Cerebellar nuclear complex (tissue), 1 donor: Measurements from ENCODE around the gene BICRA.
"Not testable (repeated sequence)": the region's sequence is repeated elsewhere in the genome, so short reads cannot be mapped to it uniquely, and the experiment has no call there.

ENCODE experiments used
- DNase-seq, 2 experiments: peaks; one replicate each; lab custom pipeline; 2025; lab: John Stamatoyannopoulos, UW

The BICRA gene

DNA sequence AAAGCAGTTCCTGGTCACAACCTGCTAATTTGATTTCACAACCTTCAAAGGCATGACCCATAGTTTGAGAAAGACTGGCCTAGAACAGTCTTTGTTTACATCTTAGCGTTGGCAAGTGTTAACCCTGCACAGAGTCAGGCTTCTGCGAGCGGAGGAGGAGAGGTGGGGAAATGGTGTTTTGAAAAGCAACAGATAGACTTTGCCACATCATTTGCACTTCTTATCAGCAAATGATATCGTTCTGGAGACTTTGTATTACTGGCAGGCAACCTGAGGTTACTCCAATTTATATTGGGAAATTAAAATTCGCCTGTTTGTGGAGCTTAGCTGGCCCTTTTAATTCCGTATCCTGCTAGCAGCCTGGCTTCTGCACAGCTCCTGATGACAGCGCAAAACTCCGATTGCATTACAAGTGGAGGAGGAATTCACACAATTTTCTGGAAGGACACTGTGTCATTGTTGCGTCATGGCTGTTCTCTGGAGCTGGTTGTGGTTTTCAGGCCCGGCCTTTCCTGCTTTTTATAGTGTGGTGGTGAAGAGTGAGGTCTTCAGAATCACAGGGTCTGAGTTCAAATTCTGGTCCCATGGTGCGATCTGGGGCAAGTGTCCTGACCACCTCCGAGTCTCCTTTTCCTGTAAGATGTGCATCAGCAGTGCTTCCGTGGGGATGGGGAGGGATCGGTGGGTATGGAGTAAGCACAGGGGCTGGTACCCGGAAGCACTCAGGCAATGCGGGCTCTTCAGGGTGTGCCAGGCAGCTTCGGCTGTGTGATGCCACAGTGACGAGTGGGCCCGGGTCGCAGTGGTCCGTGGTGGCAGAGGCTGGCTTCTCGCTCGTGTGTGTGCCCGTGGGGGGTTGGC lies 55.2 kb downstream of the BICRA start:
- no peak for DNase-seq

DNA sequence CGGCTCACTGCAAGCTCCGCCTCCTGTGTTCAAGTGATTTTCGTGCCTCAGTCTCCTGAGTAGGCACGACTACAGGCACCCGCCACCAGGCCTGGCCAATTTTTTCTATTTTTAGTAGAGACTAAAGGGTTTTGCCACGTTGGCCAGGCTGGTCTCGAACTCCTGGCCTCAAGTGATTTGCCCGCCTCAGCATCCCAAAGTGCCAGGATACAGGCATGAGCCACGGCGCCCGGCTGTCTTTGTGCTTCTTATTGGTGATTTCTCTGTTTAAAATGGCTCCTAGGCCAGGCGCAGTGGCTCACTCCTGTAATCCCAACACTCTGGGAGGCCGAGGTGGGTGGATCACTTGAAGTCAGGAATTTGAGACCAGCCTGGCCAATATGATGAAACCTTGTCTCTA lies 59.6 kb downstream of the BICRA start:
- not testable (repeated sequence) for DNase-seq

DNA sequence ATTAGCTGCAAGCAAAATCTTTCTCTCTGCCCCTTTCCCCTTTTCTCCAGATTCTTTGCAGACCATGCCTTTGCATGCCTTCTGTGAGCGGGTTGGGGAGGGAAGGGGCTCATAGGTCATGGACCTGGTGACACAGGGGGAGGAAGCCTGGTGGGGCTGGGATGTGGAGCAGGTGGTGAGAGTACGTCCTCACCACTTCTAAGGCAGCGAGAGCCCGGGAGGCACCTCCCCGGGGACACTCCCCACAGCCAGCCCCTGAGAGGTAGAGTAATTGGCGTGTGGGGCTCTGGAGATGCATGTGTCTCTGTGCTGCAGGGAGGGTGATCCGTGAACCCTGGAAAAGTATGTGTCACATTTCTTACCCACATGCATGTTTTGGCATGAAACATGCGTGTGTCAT lies 61.8 kb downstream of the BICRA start:
- DNase-seq: no peak

DNA sequence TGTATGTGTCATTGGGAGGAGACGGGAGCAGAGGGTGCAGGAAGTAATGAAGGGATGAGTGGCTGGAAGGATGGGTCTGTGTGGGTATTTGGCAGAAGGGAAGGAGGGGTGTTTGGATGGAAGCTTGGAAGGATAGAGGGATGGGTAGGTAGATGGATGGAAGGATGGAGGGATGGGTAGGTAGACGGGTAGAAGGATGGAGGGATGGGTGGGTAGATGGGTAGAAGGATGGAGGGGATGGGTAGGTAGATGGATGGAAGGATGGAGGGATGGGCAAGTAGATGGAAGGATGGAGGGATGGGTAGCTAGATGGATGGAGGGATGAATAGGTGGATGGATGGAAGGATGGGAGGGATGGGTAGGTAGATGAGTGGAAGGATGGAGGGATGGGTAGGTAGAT lies 62.6 kb downstream of the BICRA start:
- DNase-seq: no peak

DNA sequence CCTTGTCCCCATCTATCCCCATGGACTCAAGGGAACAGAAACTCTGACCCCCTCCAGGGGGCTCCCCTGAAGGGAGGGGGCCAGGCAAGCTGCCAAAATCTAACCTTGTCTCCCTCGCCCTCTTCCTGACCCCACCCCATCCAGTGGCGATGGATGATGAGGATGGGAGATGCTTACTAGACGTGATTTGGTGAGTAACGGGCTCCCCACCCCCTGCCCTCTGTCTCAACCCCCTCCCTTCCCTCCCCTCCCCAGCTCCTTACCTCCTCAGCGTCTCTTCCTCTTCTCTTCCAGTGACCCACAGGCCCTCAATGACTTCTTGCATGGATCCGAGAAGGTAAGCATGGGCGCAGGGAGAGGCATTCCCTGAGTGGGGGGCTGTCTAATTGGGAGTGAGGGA lies 64.5 kb downstream of the BICRA start:
- no peak for DNase-seq

DNA sequence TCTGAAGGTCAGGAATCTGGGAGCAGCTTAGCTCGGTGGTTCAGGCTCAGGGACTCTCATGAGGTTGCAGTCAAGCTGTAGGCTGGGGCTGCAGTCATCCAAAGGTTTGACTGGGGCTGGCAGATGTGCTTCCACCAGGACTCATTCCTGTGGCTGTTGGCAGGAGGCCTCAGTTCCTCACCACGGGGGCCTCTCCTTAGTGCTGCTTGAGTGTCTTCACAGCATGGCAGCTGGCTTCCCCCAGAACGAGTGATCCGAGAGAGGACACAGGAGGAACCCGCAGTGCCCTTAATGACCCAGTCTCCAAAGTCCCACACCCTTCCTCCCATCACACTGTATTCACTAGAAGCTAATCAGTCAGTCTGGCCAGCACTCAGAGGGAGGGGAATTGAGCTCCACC lies 65.6 kb downstream of the BICRA start:
- no peak for DNase-seq

DNA sequence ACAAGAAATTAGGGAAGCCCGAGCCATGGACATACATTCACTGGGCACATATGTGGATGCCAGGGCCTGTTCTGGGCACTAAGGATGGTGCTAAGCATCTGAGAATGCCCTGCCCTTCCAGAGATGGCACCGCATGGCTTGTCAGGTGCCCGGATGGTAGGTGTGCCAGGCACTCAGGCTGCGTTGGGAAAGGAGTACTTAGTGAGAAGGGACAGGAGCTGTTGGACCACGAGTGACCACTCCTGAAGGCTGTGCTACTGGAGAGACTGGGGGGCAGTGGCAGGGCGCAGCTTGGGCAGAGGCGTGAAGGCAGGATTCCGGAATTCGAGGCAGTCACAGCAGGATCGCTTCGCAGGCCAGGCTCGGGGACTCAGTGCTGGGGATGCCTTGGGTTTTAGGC lies 66.3 kb downstream of the BICRA start:
- DNase-seq: no peak

DNA sequence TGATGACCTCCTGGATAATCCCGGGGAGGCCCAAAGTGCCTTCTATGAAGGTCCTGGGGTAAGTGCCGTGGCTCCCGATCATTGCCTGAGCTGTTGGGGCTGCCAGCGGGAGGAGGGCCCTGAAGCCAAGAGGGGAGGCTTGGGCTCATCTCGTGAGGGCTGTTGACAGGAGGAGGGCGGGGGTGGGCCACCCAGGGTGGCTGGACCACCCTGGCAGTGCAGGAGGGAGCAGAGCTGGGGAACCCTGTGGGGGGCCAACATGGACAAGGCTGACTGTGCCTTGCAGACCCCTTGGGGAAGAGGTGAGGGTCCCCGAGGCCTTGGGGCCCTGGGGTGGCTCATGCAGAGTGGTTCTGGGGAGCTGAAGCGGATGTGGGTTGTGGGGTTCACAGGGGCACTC lies 66.9 kb downstream of the BICRA start:
- no peak for DNase-seq

DNA sequence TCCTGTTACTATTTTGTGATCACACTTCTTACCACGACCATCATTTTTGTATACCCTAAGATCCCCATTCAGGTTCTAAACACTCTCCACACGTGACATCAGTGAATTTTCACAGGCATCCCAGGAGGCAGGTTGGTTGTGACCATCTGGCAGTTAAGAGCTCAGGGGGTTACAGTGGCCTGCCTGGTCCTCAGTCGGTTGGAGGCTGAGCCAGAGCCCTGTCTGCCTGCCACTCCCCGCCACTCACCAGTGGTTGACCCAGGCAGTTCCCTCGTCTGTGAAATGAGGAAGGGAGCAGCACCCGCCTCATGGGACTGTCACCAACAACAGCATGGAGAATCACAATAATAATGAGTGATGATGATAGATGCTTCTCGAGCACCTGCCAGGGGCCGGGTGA lies 67.9 kb downstream of the BICRA start:
- DNase-seq: no peak

DNA sequence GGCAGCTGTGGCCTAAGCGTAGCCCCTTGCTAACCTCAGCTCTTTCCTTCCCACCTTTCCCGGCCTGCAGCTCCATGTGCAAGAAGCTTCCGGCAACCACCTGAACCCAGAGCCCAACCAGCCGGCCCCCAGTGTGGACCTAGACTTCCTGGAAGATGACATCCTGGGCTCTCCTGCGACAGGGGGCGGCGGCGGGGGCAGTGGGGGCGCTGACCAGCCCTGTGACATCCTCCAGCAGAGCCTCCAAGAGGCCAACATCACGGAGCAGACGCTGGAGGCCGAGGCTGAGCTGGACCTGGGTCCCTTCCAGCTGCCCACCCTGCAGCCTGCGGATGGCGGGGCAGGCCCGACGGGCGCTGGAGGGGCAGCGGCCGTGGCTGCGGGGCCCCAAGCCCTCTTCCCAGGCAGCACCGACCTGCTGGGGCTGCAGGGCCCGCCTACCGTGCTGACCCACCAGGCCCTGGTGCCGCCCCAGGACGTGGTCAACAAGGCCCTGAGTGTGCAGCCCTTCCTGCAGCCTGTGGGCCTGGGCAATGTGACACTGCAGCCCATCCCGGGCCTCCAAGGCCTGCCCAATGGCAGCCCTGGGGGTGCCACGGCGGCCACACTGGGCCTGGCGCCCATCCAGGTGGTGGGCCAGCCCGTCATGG lies 70.4 kb downstream of the BICRA start:
- no peak for DNase-seq

DNA sequence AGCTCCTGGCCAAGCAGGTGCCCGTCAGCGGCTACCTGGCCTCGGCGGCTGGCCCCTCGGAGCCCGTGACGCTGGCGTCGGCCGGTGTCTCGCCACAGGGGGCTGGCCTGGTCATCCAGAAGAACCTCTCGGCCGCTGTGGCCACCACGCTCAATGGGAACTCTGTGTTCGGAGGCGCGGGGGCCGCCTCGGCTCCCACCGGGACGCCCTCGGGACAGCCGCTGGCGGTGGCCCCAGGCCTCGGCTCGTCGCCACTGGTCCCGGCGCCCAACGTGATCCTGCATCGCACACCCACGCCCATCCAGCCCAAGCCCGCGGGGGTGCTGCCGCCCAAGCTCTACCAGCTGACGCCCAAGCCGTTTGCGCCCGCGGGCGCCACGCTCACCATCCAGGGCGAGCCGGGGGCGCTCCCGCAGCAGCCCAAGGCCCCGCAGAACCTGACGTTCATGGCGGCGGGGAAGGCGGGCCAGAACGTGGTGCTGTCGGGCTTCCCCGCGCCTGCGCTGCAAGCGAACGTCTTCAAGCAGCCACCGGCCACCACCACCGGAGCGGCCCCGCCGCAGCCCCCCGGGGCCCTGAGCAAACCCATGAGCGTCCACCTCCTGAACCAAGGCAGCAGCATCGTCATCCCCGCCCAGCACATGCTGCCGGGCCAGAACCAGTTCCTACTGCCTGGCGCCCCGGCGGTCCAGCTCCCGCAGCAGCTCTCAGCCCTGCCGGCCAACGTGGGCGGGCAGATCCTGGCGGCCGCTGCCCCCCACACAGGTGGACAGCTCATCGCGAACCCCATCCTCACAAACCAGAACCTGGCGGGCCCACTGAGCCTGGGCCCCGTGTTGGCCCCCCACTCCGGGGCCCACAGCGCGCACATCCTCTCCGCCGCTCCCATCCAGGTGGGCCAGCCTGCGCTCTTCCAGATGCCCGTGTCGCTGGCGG lies 71.3 kb downstream of the BICRA start:
- no peak for DNase-seq

DNA sequence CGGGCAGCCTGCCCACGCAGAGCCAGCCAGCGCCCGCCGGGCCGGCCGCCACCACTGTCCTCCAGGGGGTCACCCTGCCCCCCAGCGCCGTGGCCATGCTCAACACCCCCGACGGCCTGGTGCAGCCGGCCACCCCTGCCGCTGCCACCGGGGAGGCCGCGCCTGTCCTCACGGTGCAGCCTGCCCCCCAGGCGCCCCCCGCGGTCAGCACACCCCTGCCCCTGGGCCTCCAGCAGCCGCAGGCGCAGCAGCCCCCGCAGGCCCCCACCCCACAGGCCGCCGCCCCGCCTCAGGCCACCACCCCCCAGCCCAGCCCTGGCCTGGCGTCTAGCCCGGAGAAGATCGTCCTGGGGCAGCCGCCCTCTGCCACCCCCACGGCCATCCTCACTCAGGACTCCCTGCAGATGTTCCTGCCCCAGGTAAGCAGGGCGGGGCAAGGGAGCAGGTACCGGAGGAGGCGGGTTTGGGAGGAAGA lies 72.0 kb downstream of the BICRA start:
- DNase-seq: no peak

DNA sequence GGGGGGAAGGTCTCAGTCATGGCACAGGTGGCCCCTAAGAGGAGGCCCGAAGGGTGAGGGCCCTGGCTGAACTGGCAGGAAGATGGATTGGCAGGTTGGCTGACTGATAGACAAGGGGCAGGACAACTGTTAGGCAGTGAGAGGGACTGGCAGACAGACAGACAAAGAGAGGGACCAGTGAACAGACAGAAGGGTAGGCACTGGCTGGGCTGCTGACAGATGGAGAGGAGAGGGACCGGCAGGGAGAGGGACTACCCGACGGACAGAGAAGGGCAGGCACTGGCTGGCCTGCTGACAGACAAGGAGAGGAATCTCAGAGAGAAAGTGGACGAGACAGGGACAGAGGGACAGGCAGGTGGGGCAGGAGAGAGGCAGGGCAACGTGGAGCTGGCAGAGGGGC lies 72.5 kb downstream of the BICRA start:
- DNase-seq: no peak

DNA sequence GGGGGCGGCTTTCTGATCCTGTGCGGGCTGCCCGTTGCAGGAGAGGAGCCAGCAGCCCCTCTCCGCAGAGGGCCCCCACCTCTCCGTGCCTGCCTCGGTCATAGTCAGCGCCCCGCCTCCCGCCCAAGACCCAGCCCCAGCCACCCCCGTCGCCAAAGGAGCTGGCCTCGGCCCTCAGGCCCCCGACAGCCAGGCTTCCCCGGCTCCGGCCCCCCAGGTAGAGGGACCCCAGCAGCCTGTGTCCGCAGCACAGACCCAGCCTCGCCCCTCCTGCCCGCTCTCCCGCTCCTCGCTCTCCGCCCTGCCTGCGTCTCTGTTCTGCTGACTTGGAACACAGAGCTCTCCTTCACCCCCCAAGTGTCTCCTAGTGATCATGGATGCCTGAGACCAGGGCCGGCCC lies 73.0 kb downstream of the BICRA start:
- no peak for DNase-seq

DNA sequence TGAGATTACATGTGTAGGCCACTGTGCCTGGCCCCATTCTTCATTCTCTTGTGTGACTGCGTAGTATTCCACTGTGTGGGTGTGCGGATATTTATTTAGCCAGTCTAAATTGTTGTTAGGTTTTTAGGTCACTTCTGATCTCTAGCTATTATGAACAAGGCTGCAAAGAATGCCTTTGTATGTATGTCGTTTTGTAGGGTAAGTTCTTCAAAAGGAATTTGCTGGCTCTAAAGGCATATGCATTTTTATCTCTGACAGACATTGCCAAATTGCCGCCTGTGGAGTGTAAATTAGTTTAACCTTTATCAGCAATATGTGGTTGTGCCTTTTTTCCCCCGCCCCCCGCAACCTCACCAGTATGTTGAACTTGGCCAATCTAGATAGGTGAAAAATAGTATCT lies 74.0 kb downstream of the BICRA start:
- no peak for DNase-seq

DNA sequence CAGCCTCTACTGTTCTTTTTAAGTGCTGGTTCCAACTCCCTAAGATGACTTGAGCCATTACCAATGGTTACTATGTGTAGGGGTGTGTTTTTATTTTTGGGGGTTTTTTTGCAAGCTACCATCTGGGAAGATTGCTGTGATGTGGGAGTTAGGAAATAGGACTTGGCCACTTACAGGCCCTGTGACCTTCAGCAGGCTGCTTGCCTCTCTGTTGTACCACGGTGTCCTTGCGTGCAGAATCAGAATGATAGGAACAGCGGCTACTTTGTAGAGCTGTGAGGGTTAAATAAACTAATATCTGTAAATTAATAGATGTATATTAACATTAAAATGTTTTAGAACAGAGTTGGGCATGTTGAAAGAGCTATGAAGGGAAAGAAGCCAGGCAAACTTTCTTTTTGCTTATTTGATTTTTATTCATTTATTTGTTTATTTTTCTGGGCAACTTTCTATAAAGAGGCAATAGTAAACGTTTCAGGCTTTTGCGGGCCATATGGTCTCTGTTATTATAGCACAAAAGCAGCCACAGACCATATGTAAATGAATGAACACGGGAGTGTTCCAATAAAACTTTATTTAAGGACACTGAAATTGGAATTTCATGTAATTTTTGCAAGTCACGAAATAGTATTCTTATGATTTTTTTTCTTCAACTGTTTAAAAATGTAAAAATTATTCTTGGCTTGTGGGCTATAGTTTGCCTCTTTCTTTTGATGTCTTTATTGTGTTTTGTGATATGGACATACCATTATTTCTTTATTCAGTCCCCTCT lies 77.9 kb downstream of the BICRA start:
- DNase-seq: no peak

DNA sequence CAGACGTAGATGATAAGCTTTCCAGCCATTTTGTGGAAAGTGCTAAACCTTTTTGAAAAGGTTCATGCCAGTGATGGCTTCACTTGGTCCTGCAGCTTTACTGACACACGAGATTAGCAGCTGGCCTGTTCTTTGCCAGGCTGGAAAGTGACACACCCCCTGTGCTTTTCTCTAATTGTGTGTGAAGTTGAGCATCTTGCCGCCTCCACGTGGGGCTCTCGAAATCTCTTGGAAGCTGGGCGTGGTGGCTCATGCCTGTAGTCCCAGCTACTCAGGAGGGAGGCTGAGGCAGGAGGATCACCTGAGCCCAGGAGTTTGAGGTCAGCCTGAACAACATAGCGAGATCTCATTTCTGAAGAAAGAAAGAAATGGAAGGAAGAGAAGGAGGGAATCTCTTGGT lies 79.0 kb downstream of the BICRA start:
- DNase-seq: no peak

DNA sequence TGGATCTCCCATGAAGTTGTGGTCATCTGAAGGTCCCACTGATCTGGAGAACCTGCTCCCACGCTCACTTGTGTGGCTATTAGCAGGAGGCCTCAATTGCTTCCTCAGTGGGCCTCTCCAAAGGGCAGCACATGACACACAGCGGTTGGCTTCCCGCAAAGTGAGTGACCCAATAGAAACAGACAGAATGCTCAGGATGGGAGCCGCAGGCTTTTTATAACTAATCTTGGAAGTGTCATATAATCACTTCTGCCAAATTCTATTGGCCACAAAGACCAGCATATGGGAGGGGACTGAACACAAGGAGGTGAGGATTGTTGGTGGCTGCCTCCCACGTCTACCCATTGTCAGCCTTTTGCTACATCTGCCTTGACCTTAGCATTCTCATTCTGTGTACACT lies 82.2 kb downstream of the BICRA start:
- no peak for DNase-seq

DNA sequence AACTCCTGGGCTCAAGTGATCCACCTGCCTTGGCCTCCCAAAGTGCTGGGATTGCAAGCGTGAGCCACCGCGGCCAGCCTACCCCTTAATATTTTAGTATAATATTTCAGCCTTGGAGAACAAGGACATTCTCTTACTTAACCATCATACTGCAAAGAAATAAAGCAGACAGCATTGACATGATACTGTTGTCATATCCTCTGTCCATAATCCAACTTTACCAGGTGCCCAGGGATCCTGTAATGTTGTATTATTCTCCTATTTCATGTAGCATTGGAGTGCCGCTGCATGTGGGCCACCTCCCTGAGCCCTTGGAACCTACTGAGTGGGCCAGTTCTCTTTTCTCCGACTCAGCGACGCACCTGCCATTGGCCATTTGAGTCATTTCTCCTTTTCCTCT lies 82.8 kb downstream of the BICRA start:
- DNase-seq: no peak

DNA sequence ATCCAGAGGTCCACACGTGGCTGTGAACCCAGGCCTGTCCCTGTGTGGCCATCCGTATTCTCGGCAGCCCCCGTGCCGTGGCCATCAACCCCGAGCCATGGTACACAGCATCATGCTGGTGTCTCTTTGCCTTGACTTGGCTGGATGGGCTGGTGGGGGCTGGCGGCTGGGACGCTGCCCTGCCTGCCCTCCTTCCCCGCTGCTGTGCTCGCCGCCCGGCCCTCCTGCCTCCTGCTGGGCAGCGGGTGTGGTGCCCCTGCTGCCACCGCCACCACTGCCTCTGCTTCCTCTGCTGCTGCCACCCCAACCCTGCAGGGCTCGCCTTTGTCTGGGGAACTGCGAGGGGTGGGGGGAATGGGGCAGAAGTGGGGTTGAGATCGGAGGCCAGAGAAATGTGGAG lies 84.6 kb downstream of the BICRA start:
- DNase-seq: no peak

DNA sequence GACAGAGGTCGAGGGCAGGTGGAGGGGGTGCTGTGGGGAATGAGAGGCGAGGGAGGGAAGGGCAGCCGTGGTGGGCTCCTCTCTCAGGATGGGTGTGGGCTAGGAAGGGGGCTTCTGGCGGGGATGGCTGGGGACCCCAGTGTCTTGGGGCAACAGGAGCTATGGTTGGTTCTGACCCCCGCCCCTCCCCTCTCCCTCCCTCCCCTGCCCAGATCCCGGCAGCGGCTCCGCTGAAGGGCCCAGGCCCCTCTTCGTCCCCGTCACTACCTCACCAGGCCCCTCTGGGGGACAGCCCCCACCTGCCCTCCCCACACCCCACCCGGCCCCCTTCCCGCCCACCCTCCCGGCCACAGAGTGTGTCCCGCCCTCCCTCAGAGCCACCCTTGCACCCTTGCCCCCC lies 85.0 kb downstream of the BICRA start:
- DNase-seq: no peak
